ENCODE results near the gene ST3GAL2. TPM values are rescaled to one million over a fixed set of nuclear protein-coding genes. Genes with fewer than 3 reads are reported as not detected.

ST3GAL2 gene
- total and polyA plus RNA-seq, 10 of the 15 experiments (the other 5 are each of a cell fraction or from before 2014, with no cell fraction given), result 0.95 to 61.7 (median 25.9) TPM

DNA sequence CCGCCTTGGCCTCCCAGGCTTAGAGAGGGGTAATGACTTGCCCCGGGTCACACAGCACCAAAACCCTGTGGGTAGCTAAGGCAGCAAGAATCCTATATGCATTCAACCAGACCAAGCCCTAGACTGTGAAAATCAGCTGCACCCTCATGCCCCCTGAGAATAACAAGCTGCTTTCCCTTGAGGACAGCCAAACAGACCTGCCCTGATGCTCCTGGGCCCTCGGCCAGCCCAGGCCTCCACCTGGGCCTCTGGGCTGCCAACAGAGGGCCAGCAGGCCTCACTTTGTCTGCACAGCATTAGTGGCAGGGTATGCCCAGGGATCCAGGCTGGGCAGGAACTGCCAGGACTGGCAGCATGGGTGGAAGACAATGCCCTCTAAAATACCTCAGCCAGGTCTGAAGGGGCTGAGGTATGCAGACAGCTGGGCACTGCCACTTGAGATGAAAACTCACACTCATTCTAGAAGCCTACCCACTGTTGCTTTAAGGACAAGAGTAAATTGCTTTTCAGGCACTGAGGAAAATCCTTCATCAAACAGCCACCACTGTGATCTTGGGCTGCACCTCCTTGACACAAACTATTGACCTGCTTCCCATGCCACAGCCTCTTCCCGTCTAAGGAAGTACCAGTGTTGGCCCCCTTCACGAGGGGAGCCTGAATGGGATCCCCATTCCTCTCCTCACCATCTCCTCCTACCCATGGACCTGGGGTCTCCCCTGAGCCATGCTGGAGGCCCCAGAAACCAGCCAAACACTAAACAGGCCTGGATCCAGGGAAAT, 8.8 kb downstream of the ST3GAL2 start:
- SMC1A ChIA-PET (ENCODE audit: uncharacterized antibody, unreplicated experiment), result interaction anchor here (0.7 to 1.6 kb wide), 13 partner anchors 8 to 89 kb away, joined by 3 to 16 read pairs (median 3); partner anchors contain the start of gene ST3GAL2
- 2% methylated on average over 5 of the region's 5 CpGs for WGBS (ENCODE audit: insufficient coverage, insufficient replicate concordance, low lambda C conversion rate, missing lambda C conversion rate)
- H3K79me2 ChIP-seq (ENCODE audit: control insufficient read depth, insufficient read depth, low read length), result peaks cover 80% of the 10 kb centered on the region
- peaks cover 65% of the 10 kb centered on the region for H3K4me1 ChIP-seq (ENCODE audit: control insufficient read depth, insufficient read depth, low read length)
- FAIRE-seq (no peak), ATAC-seq (peak; percentile 30), DNase-seq (ENCODE audit: low read depth, low spot score) (peak; percentile 70)
- RAD21 ChIA-PET (ENCODE audit: unreplicated experiment), result interaction anchor here (0.5 to 2.8 kb wide), 13 partner anchors 8 to 223 kb away, joined by 3 to 32 read pairs (median 5); partner anchors contain the start of genes FCSK and ST3GAL2
- H3K4me3 ChIP-seq, result peak overlapping the region; percentile 45; the same call in 1 of the 2 replicates
- intact Hi-C loops (cut with micrococcal nuclease; ENCODE audit: unreplicated experiment) (loop anchor here (1.0 to 10.0 kb wide), 5 partner anchors 13 to 865 kb away; partner anchors contain the start of gene NFAT5), in situ Hi-C loops (cut with MboI) (no loop called here)
- TSS peak; percentile 17 for BruUV-seq (replicated peaks)
- no peaks in the 10 kb centered on the region for H3K9me3 ChIP-seq (replicated peaks; ENCODE audit: control insufficient read depth, insufficient read depth, low read length)
- H2AFZ ChIP-seq (ENCODE audit: control insufficient read depth, low read depth, low read length), result no peak overlapping the region
- no peaks in the 10 kb centered on the region for H3K27me3 ChIP-seq (replicated peaks in 1 of 2; ENCODE audit: control insufficient read depth in 2 of 2, insufficient read depth in 2 of 2, low read length in 1 of 2)
- CTCF ChIA-PET, result interaction anchor here (0.6 to 1.7 kb wide), 4 partner anchors 8 to 46 kb away, joined by 3 to 4 read pairs (median 3); partner anchors contain the start of gene FCSK
- POLR2A ChIA-PET, result interaction anchor here (0.6 to 4.9 kb wide), 8 partner anchors 13 to 95 kb away, joined by 3 to 58 read pairs (median 6); partner anchors contain the start of genes COG4, FCSK and SF3B3
- peaks cover 3 to 10% of the 10 kb centered on the region in 2 experiments; a peak in 3 of 4 replicates for H3K36me3 ChIP-seq (ENCODE audit: control insufficient read depth in 2 of 2, insufficient read depth in 2 of 2, low read length in 1 of 2)
- H4K20me1 ChIP-seq (ENCODE audit: control insufficient read depth, insufficient read depth), result no peaks in the 10 kb centered on the region
- H3K4me2 ChIP-seq (ENCODE audit: control insufficient read depth, insufficient read depth), result peak overlapping the region; percentile 64
- peak overlapping the region; percentile 68 for H3K9ac ChIP-seq (ENCODE audit: control insufficient read depth, insufficient read depth, low read length)
- H3K27ac ChIP-seq (ENCODE audit: control insufficient read depth, insufficient read depth), result peak overlapping the region; percentile 98
- peak; percentile 75 for TF ChIP-seq POLR2AphosphoS5 (IDR thresholded peaks at IDR 0.05; ENCODE audit: low read length)
- TF ChIP-seq, protein P1, sequence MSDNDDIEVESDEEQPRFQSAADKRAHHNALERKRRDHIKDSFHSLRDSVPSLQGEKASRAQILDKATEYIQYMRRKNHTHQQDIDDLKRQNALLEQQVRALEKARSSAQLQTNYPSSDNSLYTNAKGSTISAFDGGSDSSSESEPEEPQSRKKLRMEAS (IDR thresholded peaks at IDR 0.05; ENCODE audit: low read depth, low read length), result no peak
- no peak for TF ChIP-seq SREBF2 (IDR thresholded peaks at IDR 0.05; ENCODE audit: low read length)
- TF ChIP-seq POU2F2 (IDR thresholded peaks at IDR 0.05; ENCODE audit: borderline replicate concordance, low read depth, low read length), result peak; percentile 9; the same call in 1 of the 3 replicates
- peak; percentile 57; the same call in 1 of the 2 replicates for TF ChIP-seq LARP7 (IDR thresholded peaks at IDR 0.05)
- TF ChIP-seq TCF12 (IDR thresholded peaks at IDR 0.05; ENCODE audit: low read depth, low read length), result 0 out of 2 replicates have a peak, but pooled peaks have one; percentile 32
- TF ChIP-seq SMARCA5 (IDR thresholded peaks at IDR 0.05), result peak; percentile 19; the same call in 1 of the 2 replicates
- TF ChIP-seq CBFB (IDR thresholded peaks at IDR 0.05; ENCODE audit: low read depth), result no peak
- TF ChIP-seq, protein P2, sequence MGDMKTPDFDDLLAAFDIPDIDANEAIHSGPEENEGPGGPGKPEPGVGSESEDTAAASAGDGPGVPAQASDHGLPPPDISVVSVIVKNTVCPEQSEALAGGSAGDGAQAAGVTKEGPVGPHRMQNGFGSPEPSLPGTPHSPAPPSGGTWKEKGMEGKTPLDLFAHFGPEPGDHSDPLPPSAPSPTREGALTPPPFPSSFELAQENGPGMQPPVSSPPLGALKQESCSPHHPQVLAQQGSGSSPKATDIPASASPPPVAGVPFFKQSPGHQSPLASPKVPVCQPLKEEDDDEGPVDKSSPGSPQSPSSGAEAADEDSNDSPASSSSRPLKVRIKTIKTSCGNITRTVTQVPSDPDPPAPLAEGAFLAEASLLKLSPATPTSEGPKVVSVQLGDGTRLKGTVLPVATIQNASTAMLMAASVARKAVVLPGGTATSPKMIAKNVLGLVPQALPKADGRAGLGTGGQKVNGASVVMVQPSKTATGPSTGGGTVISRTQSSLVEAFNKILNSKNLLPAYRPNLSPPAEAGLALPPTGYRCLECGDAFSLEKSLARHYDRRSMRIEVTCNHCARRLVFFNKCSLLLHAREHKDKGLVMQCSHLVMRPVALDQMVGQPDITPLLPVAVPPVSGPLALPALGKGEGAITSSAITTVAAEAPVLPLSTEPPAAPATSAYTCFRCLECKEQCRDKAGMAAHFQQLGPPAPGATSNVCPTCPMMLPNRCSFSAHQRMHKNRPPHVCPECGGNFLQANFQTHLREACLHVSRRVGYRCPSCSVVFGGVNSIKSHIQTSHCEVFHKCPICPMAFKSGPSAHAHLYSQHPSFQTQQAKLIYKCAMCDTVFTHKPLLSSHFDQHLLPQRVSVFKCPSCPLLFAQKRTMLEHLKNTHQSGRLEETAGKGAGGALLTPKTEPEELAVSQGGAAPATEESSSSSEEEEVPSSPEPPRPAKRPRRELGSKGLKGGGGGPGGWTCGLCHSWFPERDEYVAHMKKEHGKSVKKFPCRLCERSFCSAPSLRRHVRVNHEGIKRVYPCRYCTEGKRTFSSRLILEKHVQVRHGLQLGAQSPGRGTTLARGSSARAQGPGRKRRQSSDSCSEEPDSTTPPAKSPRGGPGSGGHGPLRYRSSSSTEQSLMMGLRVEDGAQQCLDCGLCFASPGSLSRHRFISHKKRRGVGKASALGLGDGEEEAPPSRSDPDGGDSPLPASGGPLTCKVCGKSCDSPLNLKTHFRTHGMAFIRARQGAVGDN (IDR thresholded peaks at IDR 0.05), result peak; percentile 78
- TF ChIP-seq TCF3 (IDR thresholded peaks at IDR 0.05; ENCODE audit: borderline replicate concordance, insufficient read depth, low read depth, low read length), result no peak
- peak; percentile 81 for TF ChIP-seq NR2F1 (conservative IDR thresholded peaks at IDR 0.05)
- TF ChIP-seq ELK1 (IDR thresholded peaks at IDR 0.05; ENCODE audit: low read depth, low read length), result no peak
- TF ChIP-seq, protein P3, sequence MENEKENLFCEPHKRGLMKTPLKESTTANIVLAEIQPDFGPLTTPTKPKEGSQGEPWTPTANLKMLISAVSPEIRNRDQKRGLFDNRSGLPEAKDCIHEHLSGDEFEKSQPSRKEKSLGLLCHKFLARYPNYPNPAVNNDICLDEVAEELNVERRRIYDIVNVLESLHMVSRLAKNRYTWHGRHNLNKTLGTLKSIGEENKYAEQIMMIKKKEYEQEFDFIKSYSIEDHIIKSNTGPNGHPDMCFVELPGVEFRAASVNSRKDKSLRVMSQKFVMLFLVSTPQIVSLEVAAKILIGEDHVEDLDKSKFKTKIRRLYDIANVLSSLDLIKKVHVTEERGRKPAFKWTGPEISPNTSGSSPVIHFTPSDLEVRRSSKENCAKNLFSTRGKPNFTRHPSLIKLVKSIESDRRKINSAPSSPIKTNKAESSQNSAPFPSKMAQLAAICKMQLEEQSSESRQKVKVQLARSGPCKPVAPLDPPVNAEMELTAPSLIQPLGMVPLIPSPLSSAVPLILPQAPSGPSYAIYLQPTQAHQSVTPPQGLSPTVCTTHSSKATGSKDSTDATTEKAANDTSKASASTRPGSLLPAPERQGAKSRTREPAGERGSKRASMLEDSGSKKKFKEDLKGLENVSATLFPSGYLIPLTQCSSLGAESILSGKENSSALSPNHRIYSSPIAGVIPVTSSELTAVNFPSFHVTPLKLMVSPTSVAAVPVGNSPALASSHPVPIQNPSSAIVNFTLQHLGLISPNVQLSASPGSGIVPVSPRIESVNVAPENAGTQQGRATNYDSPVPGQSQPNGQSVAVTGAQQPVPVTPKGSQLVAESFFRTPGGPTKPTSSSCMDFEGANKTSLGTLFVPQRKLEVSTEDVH (IDR thresholded peaks at IDR 0.05; ENCODE audit: low read depth, partially characterized antibody), result no peak
- TF ChIP-seq GATAD2B (conservative IDR thresholded peaks at IDR 0.05; ENCODE audit: low read depth), result peak; percentile 57
- no peak for TF ChIP-seq IRF4 (IDR thresholded peaks at IDR 0.05; ENCODE audit: low read depth, low read length)

Data from GM12878 (cell line).